HepG2 (cell line): ENCODE measurements around the gene SLC22A4. TPM values are rescaled to one million over a fixed set of nuclear protein-coding genes. Genes with fewer than 3 reads are reported as not detected.

Experiments
- ATAC-seq: fragments of 200-7000 bp; cut with Tn5 transposase; 3 replicates; pipeline ENCODE4 v1.9.1; 2020; ENCODE audit warnings: mild to moderate bottlenecking, moderate library complexity
- BruUV-seq: library from RNA; stranded (reverse); fragments of 400-500 nt; replicated peaks from 2 replicates; lab custom pipeline; 2021; lab: Mats Ljungman, UMichigan
- CTCF ChIA-PET: fragments of 300-600 bp; formaldehyde crosslinking; extraction: SDS; loops from one replicate; lab custom pipeline; 2021; ENCODE audit warnings: low total read pairs, inconsistent platforms, low intra/inter-chr PET ratio; lab: Yijun Ruan, JAX
- POLR2A ChIA-PET: fragments of 350-600 bp; sonication (Branson Sonifier 250); formaldehyde crosslinking; loops from one replicate; lab custom pipeline; 2020; ENCODE audit warnings: antibody characterized with exemption, inconsistent platforms; lab: Yijun Ruan, JAX
- DNase-seq: peaks from one replicate; pipeline ENCODE4 v3.0.0-alpha.2; 2015; ENCODE audit warnings: low spot score
- FAIRE-seq: peaks from 3 replicates; lab custom pipeline; 2011; peaks lifted over from hg19 to GRCh38; lab: Jason Lieb, UNC
- H2AFZ ChIP-seq: one replicate; pipeline ENCODE4 v1.6.1; 2011; ENCODE audit warnings: low read length, inconsistent platforms
- H3K27ac ChIP-seq: fragments of 300-600 bp; 3 replicates; pipeline ENCODE4 v1.8.0; 2011; ENCODE audit warnings: mixed run types, mild to moderate bottlenecking, mixed read lengths, low read length, inconsistent platforms; ENCODE audit not compliant: insufficient read depth; ENCODE audit errors: extremely low read length
- H3K27me3 ChIP-seq, 2 experiments: fragments of 200-600 bp in 1 of 2; 2 replicates in 1 of 2; 3 replicates in 1 of 2; pipeline versions ENCODE4 v1.6.0 to v1.8.0; 2011; ENCODE audit warnings: low read length in 2 of 2, mild to moderate bottlenecking in 2 of 2, moderate library complexity in 2 of 2, inconsistent platforms in 1 of 2; ENCODE audit not compliant: insufficient read depth in 2 of 2, control insufficient read depth in 1 of 2
- H3K36me3 ChIP-seq, 2 experiments: fragments of 200-600 bp in 1 of 2; replicated peaks in 1 of 2; 2 replicates in 1 of 2; 3 replicates in 1 of 2; pipeline versions ENCODE4 v1.5.1 to v1.8.0; 2011; ENCODE audit warnings: low read length in 2 of 2, inconsistent platforms in 1 of 2; ENCODE audit not compliant: insufficient read depth in 2 of 2, control insufficient read depth in 1 of 2
- H3K4me1 ChIP-seq: 2 replicates; pipeline ENCODE4 v1.5.1; 2012; ENCODE audit warnings: low read length, inconsistent platforms; ENCODE audit not compliant: insufficient read depth
- H3K4me2 ChIP-seq: 2 replicates; pipeline ENCODE4 v1.6.0; 2011; ENCODE audit warnings: low read depth, low read length, inconsistent platforms
- H3K4me3 ChIP-seq, 3 experiments: fragments of 200-600 bp in 1 of 3; sonication (generic), shearing (Covaris generic) in 1 of 3; replicated peaks in 1 of 3; 2 replicates each; pipeline ENCODE4 v1.5.1; 2011 to 2016; ENCODE audit warnings: low read length in 3 of 3, inconsistent platforms in 2 of 3, low read depth in 2 of 3, mild to moderate bottlenecking in 2 of 3, control low read depth in 1 of 3, mixed read lengths in 1 of 3; ENCODE audit not compliant: insufficient read depth in 1 of 3
- H3K79me2 ChIP-seq: one replicate; pipeline ENCODE4 v1.6.1; 2011; ENCODE audit warnings: low read length, inconsistent platforms; ENCODE audit not compliant: insufficient read depth
- H3K9ac ChIP-seq: 2 replicates; pipeline ENCODE4 v1.6.0; 2011; ENCODE audit warnings: mild to moderate bottlenecking, low read depth, low read length, inconsistent platforms; ENCODE audit not compliant: insufficient read depth
- H3K9me3 ChIP-seq: 2 replicates; pipeline ENCODE4 v1.5.1; 2012; ENCODE audit warnings: mild to moderate bottlenecking, low read length
- H4K20me1 ChIP-seq: 2 replicates; pipeline ENCODE4 v1.6.0; 2011; ENCODE audit warnings: inconsistent platforms, mild to moderate bottlenecking, low read length, moderate library complexity; ENCODE audit not compliant: insufficient read depth
- CBX2 ChIP-seq, 2 experiments: fragments of 200-600 bp in 1 of 2; sonication (generic); formaldehyde crosslinking in 1 of 2; IDR thresholded peaks; 2 replicates each; pipeline versions ENCODE4 v1.7.0 to v1.8.1; 2018 to 2022; ENCODE audit warnings: low read depth in 2 of 2, low read length in 1 of 2, mild to moderate bottlenecking in 1 of 2, missing genetic modification reagents in 1 of 2
- E2F5 ChIP-seq: sonication (generic); formaldehyde crosslinking; conservative IDR thresholded peaks from 2 replicates; pipeline ENCODE4 v1.4.0; 2020; ENCODE audit warnings: missing genetic modification reagents
- ELF3 ChIP-seq: IDR thresholded peaks from 2 replicates; pipeline ENCODE4 v1.6.1; 2016; ENCODE audit warnings: missing genetic modification reagents, missing compliant biosample characterization
- HDAC1 ChIP-seq: sonication (generic); formaldehyde crosslinking; IDR thresholded peaks from 2 replicates; pipeline ENCODE4 v1.5.1; 2020; ENCODE audit warnings: mild to moderate bottlenecking, missing genetic modification reagents
- KAT7 ChIP-seq: IDR thresholded peaks from 2 replicates; pipeline ENCODE4 v1.6.1; 2018; ENCODE audit warnings: borderline replicate concordance, missing compliant biosample characterization
- PAX8 ChIP-seq: sonication (generic); formaldehyde crosslinking; IDR thresholded peaks from 2 replicates; pipeline ENCODE4 v1.8.0; 2022; ENCODE audit warnings: mild to moderate bottlenecking, missing genetic modification reagents, borderline replicate concordance
- POLR2AphosphoS5 ChIP-seq: IDR thresholded peaks from 2 replicates; pipeline ENCODE4 v1.6.1; 2012; ENCODE audit warnings: low read depth, low read length
- ZNF772 ChIP-seq: sonication (generic); formaldehyde crosslinking; IDR thresholded peaks from 2 replicates; pipeline ENCODE4 v1.5.0; 2020; ENCODE audit warnings: mild to moderate bottlenecking, missing genetic modification reagents
- ZSCAN22 ChIP-seq: sonication (generic); formaldehyde crosslinking; IDR thresholded peaks from 2 replicates; pipeline ENCODE4 v1.4.0; 2020; ENCODE audit warnings: mild to moderate bottlenecking, missing genetic modification reagents
- ZSCAN29 ChIP-seq: sonication (generic); formaldehyde crosslinking; conservative IDR thresholded peaks from 2 replicates; pipeline ENCODE4 v1.4.0; 2020; ENCODE audit warnings: mild to moderate bottlenecking, missing genetic modification reagents
- WGBS: methylation state at CpG from one replicate; pipeline ENCODE4 v1.1.6; 2017; ENCODE audit warnings: low lambda C conversion rate; 5-methylcytosine and 5-hydroxymethylcytosine counted together
- in situ Hi-C: cut with HindIII; loops from 2 replicates; pipeline ENCODE4 v1.10.0; 2017; ENCODE audit warnings: low pct_unique_long_range_greater_than_20kb; ENCODE audit not compliant: extremely low pct_ligation_motif_present
- intact Hi-C: fragments of 100-400 bp; cut with micrococcal nuclease; formaldehyde crosslinking; loops from one replicate; pipeline ENCODE4 v1.10.0; 2022; ENCODE audit not compliant: unreplicated experiment
- polyA plus RNA-seq, 8 experiments: library from polyadenylated mRNA; depleted of rRNA in 3 of 8; stranded (reverse) in 7 of 8; unstranded in 1 of 8; fragments of >200 nt; fragmentation: Illumina TruSeq in 4 of 8; extraction: Trizol in 4 of 8; gene quantifications; 2 replicates each; pipeline versions ENCODE4 v1.2.1 to v1.2.3, GENCODE V29; 2011 to 2016; ENCODE audit warnings: low read depth in 4 of 8, missing spikeins in 1 of 8, mixed read lengths in 1 of 8; ENCODE audit not compliant: insufficient read depth in 1 of 8
- total RNA-seq, 5 experiments: library from RNA; depleted of rRNA; stranded (reverse); fragments of >200 nt; fragmentation: Illumina TruSeq; extraction: Trizol; gene quantifications; 2 replicates each; pipeline ENCODE4 v1.2.3, GENCODE V29; 2016; ENCODE audit warnings: low read depth in 1 of 5
- TF ChIP-seq, protein P1 (sequence below): sonication (generic); formaldehyde crosslinking; IDR thresholded peaks from 2 replicates; pipeline ENCODE4 v1.4.0; 2020; ENCODE audit warnings: missing genetic modification reagents
- TF ChIP-seq, protein P2 (sequence below): sonication (generic); formaldehyde crosslinking; IDR thresholded peaks from 2 replicates; pipeline ENCODE4 v1.4.0; 2020; ENCODE audit warnings: mild to moderate bottlenecking, missing genetic modification reagents
- TF ChIP-seq, protein P3 (sequence below): sonication (generic); formaldehyde crosslinking; IDR thresholded peaks from 2 replicates; pipeline ENCODE4 v1.4.0; 2020; ENCODE audit warnings: low read depth, missing genetic modification reagents

Gene SLC22A4
- total and polyA plus RNA-seq, 2 of the 13 experiments (the other 11 are each of a cell fraction or from before 2014, with no cell fraction given): 0.33 to 0.62 TPM

GRCh38 chr5:132376694-132377641 lies 82.8 kb downstream of the SLC22A4 start:
- no peak for FAIRE-seq
- POLR2A ChIA-PET: no interaction called here
- TF ChIP-seq ZSCAN29 (CRISPR knock-in tag) (no peak), POLR2AphosphoS5 (no peak), PAX8 (no peak), ELF3 (CRISPR knock-in tag) (no peak), HDAC1 (CRISPR knock-in tag) (no peak), ZNF772 (CRISPR knock-in tag) (no peak), ZSCAN22 (CRISPR knock-in tag) (no peak), E2F5 (CRISPR knock-in tag) (no peak), KAT7 (CRISPR knock-in tag) (no peak), CBX2 (IDR thresholded peaks at IDR 0.05; ENCODE audit: low read depth, low read length) (no peak), CBX2 (CRISPR knock-in tag; IDR thresholded peaks at IDR 0.05; ENCODE audit: low read depth) (no peak)
- TF ChIP-seq, protein P1, sequence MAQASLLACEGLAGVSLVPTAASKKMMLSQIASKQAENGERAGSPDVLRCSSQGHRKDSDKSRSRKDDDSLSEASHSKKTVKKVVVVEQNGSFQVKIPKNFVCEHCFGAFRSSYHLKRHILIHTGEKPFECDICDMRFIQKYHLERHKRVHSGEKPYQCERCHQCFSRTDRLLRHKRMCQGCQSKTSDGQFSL: no peak
- TF ChIP-seq, protein P2, sequence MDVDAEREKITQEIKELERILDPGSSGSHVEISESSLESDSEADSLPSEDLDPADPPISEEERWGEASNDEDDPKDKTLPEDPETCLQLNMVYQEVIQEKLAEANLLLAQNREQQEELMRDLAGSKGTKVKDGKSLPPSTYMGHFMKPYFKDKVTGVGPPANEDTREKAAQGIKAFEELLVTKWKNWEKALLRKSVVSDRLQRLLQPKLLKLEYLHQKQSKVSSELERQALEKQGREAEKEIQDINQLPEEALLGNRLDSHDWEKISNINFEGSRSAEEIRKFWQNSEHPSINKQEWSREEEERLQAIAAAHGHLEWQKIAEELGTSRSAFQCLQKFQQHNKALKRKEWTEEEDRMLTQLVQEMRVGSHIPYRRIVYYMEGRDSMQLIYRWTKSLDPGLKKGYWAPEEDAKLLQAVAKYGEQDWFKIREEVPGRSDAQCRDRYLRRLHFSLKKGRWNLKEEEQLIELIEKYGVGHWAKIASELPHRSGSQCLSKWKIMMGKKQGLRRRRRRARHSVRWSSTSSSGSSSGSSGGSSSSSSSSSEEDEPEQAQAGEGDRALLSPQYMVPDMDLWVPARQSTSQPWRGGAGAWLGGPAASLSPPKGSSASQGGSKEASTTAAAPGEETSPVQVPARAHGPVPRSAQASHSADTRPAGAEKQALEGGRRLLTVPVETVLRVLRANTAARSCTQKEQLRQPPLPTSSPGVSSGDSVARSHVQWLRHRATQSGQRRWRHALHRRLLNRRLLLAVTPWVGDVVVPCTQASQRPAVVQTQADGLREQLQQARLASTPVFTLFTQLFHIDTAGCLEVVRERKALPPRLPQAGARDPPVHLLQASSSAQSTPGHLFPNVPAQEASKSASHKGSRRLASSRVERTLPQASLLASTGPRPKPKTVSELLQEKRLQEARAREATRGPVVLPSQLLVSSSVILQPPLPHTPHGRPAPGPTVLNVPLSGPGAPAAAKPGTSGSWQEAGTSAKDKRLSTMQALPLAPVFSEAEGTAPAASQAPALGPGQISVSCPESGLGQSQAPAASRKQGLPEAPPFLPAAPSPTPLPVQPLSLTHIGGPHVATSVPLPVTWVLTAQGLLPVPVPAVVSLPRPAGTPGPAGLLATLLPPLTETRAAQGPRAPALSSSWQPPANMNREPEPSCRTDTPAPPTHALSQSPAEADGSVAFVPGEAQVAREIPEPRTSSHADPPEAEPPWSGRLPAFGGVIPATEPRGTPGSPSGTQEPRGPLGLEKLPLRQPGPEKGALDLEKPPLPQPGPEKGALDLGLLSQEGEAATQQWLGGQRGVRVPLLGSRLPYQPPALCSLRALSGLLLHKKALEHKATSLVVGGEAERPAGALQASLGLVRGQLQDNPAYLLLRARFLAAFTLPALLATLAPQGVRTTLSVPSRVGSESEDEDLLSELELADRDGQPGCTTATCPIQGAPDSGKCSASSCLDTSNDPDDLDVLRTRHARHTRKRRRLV: no peak
- TF ChIP-seq, protein P3, sequence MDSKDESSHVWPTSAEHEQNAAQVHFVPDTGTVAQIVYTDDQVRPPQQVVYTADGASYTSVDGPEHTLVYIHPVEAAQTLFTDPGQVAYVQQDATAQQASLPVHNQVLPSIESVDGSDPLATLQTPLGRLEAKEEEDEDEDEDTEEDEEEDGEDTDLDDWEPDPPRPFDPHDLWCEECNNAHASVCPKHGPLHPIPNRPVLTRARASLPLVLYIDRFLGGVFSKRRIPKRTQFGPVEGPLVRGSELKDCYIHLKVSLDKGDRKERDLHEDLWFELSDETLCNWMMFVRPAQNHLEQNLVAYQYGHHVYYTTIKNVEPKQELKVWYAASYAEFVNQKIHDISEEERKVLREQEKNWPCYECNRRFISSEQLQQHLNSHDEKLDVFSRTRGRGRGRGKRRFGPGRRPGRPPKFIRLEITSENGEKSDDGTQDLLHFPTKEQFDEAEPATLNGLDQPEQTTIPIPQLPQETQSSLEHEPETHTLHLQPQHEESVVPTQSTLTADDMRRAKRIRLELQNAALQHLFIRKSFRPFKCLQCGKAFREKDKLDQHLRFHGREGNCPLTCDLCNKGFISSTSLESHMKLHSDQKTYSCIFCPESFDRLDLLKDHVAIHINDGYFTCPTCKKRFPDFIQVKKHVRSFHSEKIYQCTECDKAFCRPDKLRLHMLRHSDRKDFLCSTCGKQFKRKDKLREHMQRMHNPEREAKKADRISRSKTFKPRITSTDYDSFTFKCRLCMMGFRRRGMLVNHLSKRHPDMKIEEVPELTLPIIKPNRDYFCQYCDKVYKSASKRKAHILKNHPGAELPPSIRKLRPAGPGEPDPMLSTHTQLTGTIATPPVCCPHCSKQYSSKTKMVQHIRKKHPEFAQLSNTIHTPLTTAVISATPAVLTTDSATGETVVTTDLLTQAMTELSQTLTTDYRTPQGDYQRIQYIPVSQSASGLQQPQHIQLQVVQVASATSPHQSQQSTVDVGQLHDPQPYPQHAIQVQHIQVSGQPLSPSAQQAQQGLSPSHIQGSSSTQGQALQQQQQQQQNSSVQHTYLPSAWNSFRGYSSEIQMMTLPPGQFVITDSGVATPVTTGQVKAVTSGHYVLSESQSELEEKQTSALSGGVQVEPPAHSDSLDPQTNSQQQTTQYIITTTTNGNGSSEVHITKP: no peak

More at GRCh38 chr5:132376694-132377641, 82.8 kb downstream of the SLC22A4 start:
- Histone ChIP-seq H3K4me2 (no peak overlapping the region), H3K4me3 (no peak overlapping the region), H4K20me1 (no peaks in the 10 kb centered on the region), H3K4me1 (peaks cover 47% of the 10 kb centered on the region), H2AFZ (no peak overlapping the region), H3K9me3 (no peaks in the 10 kb centered on the region), H3K36me3 (peaks cover 2 to 9% of the 10 kb centered on the region in 2 experiments; a peak in 2 of 5 replicates), H3K27ac (no peak overlapping the region), H3K9ac (no peak overlapping the region), H3K27me3 (no peaks in the 10 kb centered on the region), H3K79me2 (no peaks in the 10 kb centered on the region)
- intact Hi-C loops (no loop called here), in situ Hi-C loops (loop anchor here (25.0 kb wide), 1 partner anchor 285 kb away; the partner anchor contains the start of genes IL13 and IL4)
- no peak for ATAC-seq
- BruUV-seq: no TSS peak
- no peak for DNase-seq
- CTCF ChIA-PET: no interaction called here
- 96% methylated on average over 7 of the region's 16 CpGs for WGBS
